HepG2 (cell line): ENCODE measurements around the gene SYTL2. TPM values are rescaled to one million over a fixed set of nuclear protein-coding genes. Genes with fewer than 3 reads are reported as not detected.

Experiments
- ATAC-seq: fragments of 200-7000 bp; cut with Tn5 transposase; 3 replicates; pipeline ENCODE4 v1.9.1; 2020; ENCODE audit warnings: mild to moderate bottlenecking, moderate library complexity
- BruUV-seq: library from RNA; stranded (reverse); fragments of 400-500 nt; replicated peaks from 2 replicates; lab custom pipeline; 2021; lab: Mats Ljungman, UMichigan
- CTCF ChIA-PET: fragments of 300-600 bp; formaldehyde crosslinking; extraction: SDS; loops from one replicate; lab custom pipeline; 2021; ENCODE audit warnings: low total read pairs, inconsistent platforms, low intra/inter-chr PET ratio; lab: Yijun Ruan, JAX
- POLR2A ChIA-PET: fragments of 350-600 bp; sonication (Branson Sonifier 250); formaldehyde crosslinking; loops from one replicate; lab custom pipeline; 2020; ENCODE audit warnings: antibody characterized with exemption, inconsistent platforms; lab: Yijun Ruan, JAX
- DNase-seq: peaks from one replicate; pipeline ENCODE4 v3.0.0-alpha.2; 2015; ENCODE audit warnings: low spot score
- FAIRE-seq: peaks from 3 replicates; lab custom pipeline; 2011; peaks lifted over from hg19 to GRCh38; lab: Jason Lieb, UNC
- H2AFZ ChIP-seq: one replicate; pipeline ENCODE4 v1.6.1; 2011; ENCODE audit warnings: low read length, inconsistent platforms
- H3K27ac ChIP-seq: fragments of 300-600 bp; 3 replicates; pipeline ENCODE4 v1.8.0; 2011; ENCODE audit warnings: mixed run types, mild to moderate bottlenecking, mixed read lengths, low read length, inconsistent platforms; ENCODE audit not compliant: insufficient read depth; ENCODE audit errors: extremely low read length
- H3K27me3 ChIP-seq, 2 experiments: fragments of 200-600 bp in 1 of 2; 2 replicates in 1 of 2; 3 replicates in 1 of 2; pipeline versions ENCODE4 v1.6.0 to v1.8.0; 2011; ENCODE audit warnings: low read length in 2 of 2, mild to moderate bottlenecking in 2 of 2, moderate library complexity in 2 of 2, inconsistent platforms in 1 of 2; ENCODE audit not compliant: insufficient read depth in 2 of 2, control insufficient read depth in 1 of 2
- H3K36me3 ChIP-seq, 2 experiments: fragments of 200-600 bp in 1 of 2; replicated peaks in 1 of 2; 2 replicates in 1 of 2; 3 replicates in 1 of 2; pipeline versions ENCODE4 v1.5.1 to v1.8.0; 2011; ENCODE audit warnings: low read length in 2 of 2, inconsistent platforms in 1 of 2; ENCODE audit not compliant: insufficient read depth in 2 of 2, control insufficient read depth in 1 of 2
- H3K4me1 ChIP-seq: 2 replicates; pipeline ENCODE4 v1.5.1; 2012; ENCODE audit warnings: low read length, inconsistent platforms; ENCODE audit not compliant: insufficient read depth
- H3K4me2 ChIP-seq: 2 replicates; pipeline ENCODE4 v1.6.0; 2011; ENCODE audit warnings: low read depth, low read length, inconsistent platforms
- H3K4me3 ChIP-seq, 3 experiments: fragments of 200-600 bp in 1 of 3; sonication (generic), shearing (Covaris generic) in 1 of 3; replicated peaks in 1 of 3; 2 replicates each; pipeline ENCODE4 v1.5.1; 2011 to 2016; ENCODE audit warnings: low read length in 3 of 3, inconsistent platforms in 2 of 3, low read depth in 2 of 3, mild to moderate bottlenecking in 2 of 3, control low read depth in 1 of 3, mixed read lengths in 1 of 3; ENCODE audit not compliant: insufficient read depth in 1 of 3
- H3K79me2 ChIP-seq: one replicate; pipeline ENCODE4 v1.6.1; 2011; ENCODE audit warnings: low read length, inconsistent platforms; ENCODE audit not compliant: insufficient read depth
- H3K9ac ChIP-seq: 2 replicates; pipeline ENCODE4 v1.6.0; 2011; ENCODE audit warnings: mild to moderate bottlenecking, low read depth, low read length, inconsistent platforms; ENCODE audit not compliant: insufficient read depth
- H3K9me3 ChIP-seq: 2 replicates; pipeline ENCODE4 v1.5.1; 2012; ENCODE audit warnings: mild to moderate bottlenecking, low read length
- H4K20me1 ChIP-seq: 2 replicates; pipeline ENCODE4 v1.6.0; 2011; ENCODE audit warnings: inconsistent platforms, mild to moderate bottlenecking, low read length, moderate library complexity; ENCODE audit not compliant: insufficient read depth
- FOXK2 ChIP-seq: fragments of 450-650 bp; IDR thresholded peaks from 2 replicates; pipeline ENCODE4 v1.6.1; 2016
- HHEX ChIP-seq: IDR thresholded peaks from 2 replicates; pipeline ENCODE4 v1.6.1; 2016; ENCODE audit warnings: control low read depth
- HMGA1 ChIP-seq: sonication (generic); formaldehyde crosslinking; conservative IDR thresholded peaks from 2 replicates; pipeline ENCODE4 v1.4.0; 2020; ENCODE audit warnings: missing genetic modification reagents
- MEIS2 ChIP-seq: sonication (generic); formaldehyde crosslinking; IDR thresholded peaks from 2 replicates; pipeline ENCODE4 v1.9.0; 2021; ENCODE audit warnings: mild to moderate bottlenecking, missing genetic modification reagents
- MTERF4 ChIP-seq: sonication (generic); formaldehyde crosslinking; IDR thresholded peaks from 2 replicates; pipeline ENCODE4 v1.8.0; 2023; ENCODE audit warnings: mild to moderate bottlenecking, missing genetic modification reagents
- NR2F6 ChIP-seq, 2 experiments: IDR thresholded peaks; 2 replicates each; pipeline ENCODE4 v1.6.1; 2016; ENCODE audit warnings: antibody characterized with exemption in 1 of 2, mild to moderate bottlenecking in 1 of 2
- RCOR2 ChIP-seq: IDR thresholded peaks from 2 replicates; pipeline ENCODE4 v1.6.1; 2016; ENCODE audit warnings: missing biosample characterization, missing genetic modification reagents
- SOX6 ChIP-seq, 2 experiments: fragments of 450-650 bp in 1 of 2; sonication (generic) in 1 of 2; formaldehyde crosslinking in 1 of 2; IDR thresholded peaks; 2 replicates each; pipeline versions ENCODE4 v1.4.0 to v1.6.1; 2017 to 2020; ENCODE audit warnings: antibody characterized with exemption in 1 of 2, mild to moderate bottlenecking in 1 of 2, missing genetic modification reagents in 1 of 2
- ZFX ChIP-seq: sonication (generic); formaldehyde crosslinking; IDR thresholded peaks from 2 replicates; pipeline ENCODE4 v1.4.0; 2020; ENCODE audit warnings: mild to moderate bottlenecking, low read depth, missing genetic modification reagents, moderate library complexity
- ZGPAT ChIP-seq: IDR thresholded peaks from 2 replicates; pipeline ENCODE4 v1.6.1; 2016; ENCODE audit warnings: mild to moderate bottlenecking
- ZNF234 ChIP-seq: sonication (generic); formaldehyde crosslinking; conservative IDR thresholded peaks from 2 replicates; pipeline ENCODE4 v1.5.1; 2020; ENCODE audit warnings: mild to moderate bottlenecking, missing genetic modification reagents
- ZNF343 ChIP-seq: sonication (generic); formaldehyde crosslinking; IDR thresholded peaks from 2 replicates; pipeline ENCODE4 v1.4.0; 2020; ENCODE audit warnings: mild to moderate bottlenecking, missing genetic modification reagents
- ZNF513 ChIP-seq: sonication (generic); formaldehyde crosslinking; conservative IDR thresholded peaks from 2 replicates; pipeline ENCODE4 v1.5.0; 2020; ENCODE audit warnings: missing genetic modification reagents
- ZNF598 ChIP-seq: sonication (generic); formaldehyde crosslinking; IDR thresholded peaks from 2 replicates; pipeline ENCODE4 v1.5.1; 2020; ENCODE audit warnings: mild to moderate bottlenecking, missing genetic modification reagents, borderline replicate concordance
- ZNF691 ChIP-seq: sonication (generic); formaldehyde crosslinking; IDR thresholded peaks from 2 replicates; pipeline ENCODE4 v1.4.0; 2020; ENCODE audit warnings: missing genetic modification reagents, low read depth, mild to moderate bottlenecking, borderline replicate concordance
- ZNF703 ChIP-seq: sonication (generic); formaldehyde crosslinking; IDR thresholded peaks from 2 replicates; pipeline ENCODE4 v1.5.1; 2020; ENCODE audit warnings: missing genetic modification reagents, mild to moderate bottlenecking, moderate library complexity, borderline replicate concordance
- ZNF784 ChIP-seq: sonication (generic); formaldehyde crosslinking; IDR thresholded peaks from 2 replicates; pipeline ENCODE4 v1.5.1; 2020; ENCODE audit warnings: missing genetic modification reagents, mild to moderate bottlenecking, borderline replicate concordance
- ZNF83 ChIP-seq: sonication (generic); formaldehyde crosslinking; IDR thresholded peaks from 2 replicates; pipeline ENCODE4 v1.4.0; 2020; ENCODE audit warnings: missing genetic modification reagents, mild to moderate bottlenecking, borderline replicate concordance
- ZSCAN5A ChIP-seq: sonication (generic); formaldehyde crosslinking; IDR thresholded peaks from 2 replicates; pipeline ENCODE4 v1.8.0; 2022; ENCODE audit warnings: mild to moderate bottlenecking, missing genetic modification reagents, borderline replicate concordance
- WGBS: methylation state at CpG from one replicate; pipeline ENCODE4 v1.1.6; 2017; ENCODE audit warnings: low lambda C conversion rate; 5-methylcytosine and 5-hydroxymethylcytosine counted together
- in situ Hi-C: cut with HindIII; loops from 2 replicates; pipeline ENCODE4 v1.10.0; 2017; ENCODE audit warnings: low pct_unique_long_range_greater_than_20kb; ENCODE audit not compliant: extremely low pct_ligation_motif_present
- intact Hi-C: fragments of 100-400 bp; cut with micrococcal nuclease; formaldehyde crosslinking; loops from one replicate; pipeline ENCODE4 v1.10.0; 2022; ENCODE audit not compliant: unreplicated experiment
- polyA plus RNA-seq, 8 experiments: library from polyadenylated mRNA; depleted of rRNA in 3 of 8; stranded (reverse) in 7 of 8; unstranded in 1 of 8; fragments of >200 nt; fragmentation: Illumina TruSeq in 4 of 8; extraction: Trizol in 4 of 8; gene quantifications; 2 replicates each; pipeline versions ENCODE4 v1.2.1 to v1.2.3, GENCODE V29; 2011 to 2016; ENCODE audit warnings: low read depth in 4 of 8, missing spikeins in 1 of 8, mixed read lengths in 1 of 8; ENCODE audit not compliant: insufficient read depth in 1 of 8
- total RNA-seq, 5 experiments: library from RNA; depleted of rRNA; stranded (reverse); fragments of >200 nt; fragmentation: Illumina TruSeq; extraction: Trizol; gene quantifications; 2 replicates each; pipeline ENCODE4 v1.2.3, GENCODE V29; 2016; ENCODE audit warnings: low read depth in 1 of 5

Gene SYTL2
- total and polyA plus RNA-seq, 2 of the 13 experiments (the other 11 are each of a cell fraction or from before 2014, with no cell fraction given) = 0.77 to 0.90 TPM

GRCh38 chr11:85749884-85750283 is 61.1 kb downstream of the SYTL2 start:
- FAIRE-seq (no peak), ATAC-seq (no peak)
- no peaks in the 10 kb centered on the region for H4K20me1 ChIP-seq
- H3K9me3 ChIP-seq = no peaks in the 10 kb centered on the region
- H3K27ac ChIP-seq = no peak overlapping the region
- H2AFZ ChIP-seq = no peak overlapping the region
- CTCF ChIA-PET = no interaction called here
- H3K27me3 ChIP-seq = no peaks in the 10 kb centered on the region
- H3K4me3 ChIP-seq = no peak overlapping the region
- BruUV-seq = no TSS peak
- no peaks in the 10 kb centered on the region for H3K36me3 ChIP-seq
- no peak for TF ChIP-seq ZNF513 (CRISPR knock-in tag)
- TF ChIP-seq ZNF784 (CRISPR knock-in tag) = no peak
- TF ChIP-seq NR2F6 (IDR thresholded peaks at IDR 0.05) = no peak
- TF ChIP-seq NR2F6 (CRISPR knock-in tag; IDR thresholded peaks at IDR 0.05) = no peak
- TF ChIP-seq ZNF234 = no peak
- no peak for TF ChIP-seq MEIS2 (CRISPR knock-in tag)
- TF ChIP-seq HMGA1 = no peak
- TF ChIP-seq MTERF4 = no peak
- no peak for TF ChIP-seq ZGPAT
- no peak for TF ChIP-seq ZNF691
- TF ChIP-seq ZNF598 (CRISPR knock-in tag) = no peak
- TF ChIP-seq ZNF83 (CRISPR knock-in tag) = no peak
- no peak for TF ChIP-seq ZNF703 (CRISPR knock-in tag)
- TF ChIP-seq FOXK2 = no peak
- no peak for TF ChIP-seq ZSCAN5A
- TF ChIP-seq ZNF343 (CRISPR knock-in tag) = no peak
- TF ChIP-seq ZFX (CRISPR knock-in tag) = no peak
- no peak for TF ChIP-seq SOX6 (IDR thresholded peaks at IDR 0.05)
- TF ChIP-seq SOX6 (CRISPR knock-in tag; IDR thresholded peaks at IDR 0.05) = no peak
- no peak for TF ChIP-seq HHEX
- TF ChIP-seq RCOR2 (CRISPR knock-in tag) = no peak
- TF ChIP-seq, all 625 proteins: peak for 0
- no peak overlapping the region for H3K9ac ChIP-seq
- H3K79me2 ChIP-seq = no peaks in the 10 kb centered on the region
- DNase-seq = no peak
- in situ Hi-C loops (no loop called here), intact Hi-C loops (no loop called here)
- POLR2A ChIA-PET = no interaction called here
- H3K4me1 ChIP-seq = no peaks in the 10 kb centered on the region
- H3K4me2 ChIP-seq = no peak overlapping the region
- WGBS = 3% methylated on average over 2 of the region's 2 CpGs
